GM23338 (cell line): ENCODE measurements around the gene RAB20. TPM values are rescaled to one million over a fixed set of nuclear protein-coding genes. Genes with fewer than 3 reads are reported as not detected.
A peak's percentile ranks its signal among the peaks of the same experiment; 100 is the strongest.

ENCODE experiments used
- ATAC-seq: fragments of 200-7000 bp; cut with Tn5 transposase; 3 replicates; pipeline ENCODE4 v1.9.1; 2020
- DNase-seq: peaks from one replicate; pipeline ENCODE4 v3.0.0-alpha.2; 2015; ENCODE audit warnings: low spot score
- H2AFZ ChIP-seq: fragments of 200-600 bp; sonication (generic); 2 replicates; pipeline ENCODE4 v1.8.0; 2016; ENCODE audit warnings: antibody characterized with exemption, mild to moderate bottlenecking, moderate library complexity
- H3F3A ChIP-seq: fragments of 200-600 bp; sonication (generic); replicated peaks from 2 replicates; pipeline ENCODE4 v1.8.0; 2017; ENCODE audit warnings: antibody characterized with exemption, mixed run types, low read depth
- H3K27ac ChIP-seq: fragments of 200-600 bp; sonication (generic); 2 replicates; pipeline ENCODE4 v1.6.1; 2016; ENCODE audit warnings: low read depth
- H3K27me3 ChIP-seq: fragments of 200-600 bp; sonication (generic); 2 replicates; pipeline ENCODE4 v1.8.0; 2016; ENCODE audit warnings: mild to moderate bottlenecking, mixed run types, moderate library complexity; ENCODE audit not compliant: insufficient read depth
- H3K36me3 ChIP-seq: fragments of 200-600 bp; sonication (generic); 2 replicates; pipeline ENCODE4 v1.8.0; 2016; ENCODE audit warnings: mild to moderate bottlenecking; ENCODE audit not compliant: insufficient read depth
- H3K4me1 ChIP-seq: fragments of 200-600 bp; sonication (generic); 2 replicates; pipeline ENCODE4 v1.8.0; 2016; ENCODE audit warnings: mild to moderate bottlenecking, moderate library complexity; ENCODE audit not compliant: insufficient read depth
- H3K4me2 ChIP-seq: fragments of 200-600 bp; sonication (generic); 2 replicates; pipeline ENCODE4 v1.7.1; 2017; ENCODE audit warnings: mixed run types
- H3K4me3 ChIP-seq: fragments of 200-600 bp; sonication (generic); 2 replicates; pipeline ENCODE4 v1.6.1; 2016; ENCODE audit warnings: mixed run types
- H3K79me2 ChIP-seq: fragments of 200-600 bp; sonication (generic); replicated peaks from 2 replicates; pipeline ENCODE4 v1.8.0; 2017; ENCODE audit warnings: mild to moderate bottlenecking; ENCODE audit not compliant: insufficient read depth
- H3K9me2 ChIP-seq: fragments of 200-600 bp; sonication (generic); 2 replicates; pipeline ENCODE4 v1.8.0; 2017; ENCODE audit not compliant: insufficient read depth
- H4K20me1 ChIP-seq: fragments of 200-600 bp; sonication (generic); replicated peaks from 2 replicates; pipeline ENCODE4 v1.8.0; 2017; ENCODE audit warnings: mild to moderate bottlenecking; ENCODE audit not compliant: insufficient read depth
- H3K27ac Mint-ChIP-seq: 2 replicates; pipeline ENCODE4 v1.8.0; 2020; ENCODE audit warnings: inconsistent platforms, mild to moderate bottlenecking, moderate library complexity, mixed read lengths
- H3K27me3 Mint-ChIP-seq: 3 replicates; pipeline ENCODE4 v1.8.0; 2022; ENCODE audit warnings: low read depth, mild to moderate bottlenecking, moderate library complexity, mixed read lengths, inconsistent platforms; ENCODE audit not compliant: insufficient read depth, poor library complexity
- H3K36me3 Mint-ChIP-seq: 3 replicates; pipeline ENCODE4 v1.8.0; 2021; ENCODE audit warnings: low read depth, mild to moderate bottlenecking, inconsistent platforms, moderate library complexity, mixed read lengths
- H3K4me1 Mint-ChIP-seq: 3 replicates; pipeline ENCODE4 v1.8.0; 2020; ENCODE audit warnings: mild to moderate bottlenecking, inconsistent platforms, mixed read lengths
- H3K4me3 Mint-ChIP-seq: 3 replicates; pipeline ENCODE4 v1.8.0; 2021; ENCODE audit warnings: moderate library complexity, mild to moderate bottlenecking, inconsistent platforms, mixed read lengths
- H3K9me3 Mint-ChIP-seq: 3 replicates; pipeline ENCODE4 v1.8.0; 2020; ENCODE audit warnings: moderate library complexity, mild to moderate bottlenecking, inconsistent platforms, mixed read lengths
- CREB1 ChIP-seq: fragments of 250-450 bp; sonication (Bioruptor Pico); IDR thresholded peaks from 2 replicates; pipeline ENCODE4 v1.5.0; 2020; ENCODE audit warnings: low read depth, mild to moderate bottlenecking, moderate library complexity
- CTCF ChIP-seq, 2 experiments: fragments of 200-600 bp in 1 of 2; sonication (generic) in 1 of 2; conservative IDR thresholded peaks; 2 replicates each; pipeline versions ENCODE4 v1.5.1 to v1.6.1; 2016 to 2017; ENCODE audit warnings: antibody characterized with exemption in 2 of 2, low read depth in 2 of 2, mild to moderate bottlenecking in 2 of 2, moderate library complexity in 1 of 2
- ETS1 ChIP-seq: IDR thresholded peaks from 2 replicates; pipeline ENCODE4 v1.6.1; 2016; ENCODE audit warnings: antibody characterized with exemption
- EZH2phosphoT487 ChIP-seq: fragments of 200-600 bp; sonication (generic); IDR thresholded peaks from one replicate; pipeline ENCODE4 v1.8.1; 2018; ENCODE audit warnings: antibody characterized with exemption; ENCODE audit not compliant: unreplicated experiment
- JUNB ChIP-seq: IDR thresholded peaks from one replicate; pipeline ENCODE4 v1.6.1; 2016; ENCODE audit warnings: antibody characterized with exemption; ENCODE audit not compliant: unreplicated experiment
- NANOG ChIP-seq: IDR thresholded peaks from 2 replicates; pipeline ENCODE4 v1.6.1; 2016; ENCODE audit warnings: antibody characterized with exemption, borderline replicate concordance
- POLR2AphosphoS5 ChIP-seq: IDR thresholded peaks from 2 replicates; pipeline ENCODE4 v1.6.1; 2016; ENCODE audit warnings: antibody characterized with exemption, low read depth
- REST ChIP-seq: IDR thresholded peaks from one replicate; pipeline ENCODE4 v1.6.1; 2018; ENCODE audit warnings: antibody characterized with exemption; ENCODE audit not compliant: unreplicated experiment
- STAT1 ChIP-seq: IDR thresholded peaks from one replicate; pipeline ENCODE4 v1.6.1; 2016; ENCODE audit warnings: antibody characterized with exemption; ENCODE audit not compliant: unreplicated experiment
- ZNF331 ChIP-seq: fragments of 250-450 bp; sonication (Bioruptor Pico); IDR thresholded peaks from 2 replicates; pipeline ENCODE4 v1.5.0; 2020; ENCODE audit warnings: low read depth, mild to moderate bottlenecking, moderate library complexity
- ZNF462 ChIP-seq: fragments of 250-450 bp; sonication (Bioruptor Pico); IDR thresholded peaks from 2 replicates; pipeline ENCODE4 v1.5.0; 2020; ENCODE audit warnings: mild to moderate bottlenecking, moderate library complexity
- polyA plus RNA-seq: library from polyadenylated mRNA; unstranded; fragments of >200 nt; fragmentation: Nextera tagmentation; extraction: Ambion mirVana; gene quantifications from 2 replicates; pipeline ENCODE4 v1.2.1, GENCODE V29; 2016
- total RNA-seq: library from RNA; depleted of rRNA; stranded (reverse); fragments of >200 nt; shearing (Covaris generic); gene quantifications from 2 replicates; pipeline ENCODE4 v1.2.3, GENCODE V29; 2014

The RAB20 gene
- total and polyA plus RNA-seq, 2 experiments from 2014 or later = 12.3 to 26.6 TPM

GRCh38 chr13:110541526-110541920 is 20.0 kb downstream of the RAB20 start (continued):
- no peak for TF ChIP-seq ZNF462 (CRISPR knock-in tag)

GRCh38 chr13:110540871-110541525 is 20.5 kb downstream of the RAB20 start:
- Mint-ChIP-seq H3K27me3 (peaks cover 3% of the 10 kb centered on the region), H3K4me1 (peaks cover 3% of the 10 kb centered on the region; the same call in 1 of the 3 replicates), H3K27ac (no peak overlapping the region), H3K36me3 (peaks cover 15% of the 10 kb centered on the region), H3K9me3 (peaks cover 15% of the 10 kb centered on the region), H3K4me3 (no peak overlapping the region)
- peak; percentile 41 for ATAC-seq
- H3K4me2 ChIP-seq = no peak overlapping the region
- H3K27ac ChIP-seq = peak overlapping the region; percentile 69
- H3K4me3 ChIP-seq = no peak overlapping the region
- no peaks in the 10 kb centered on the region for H3K9me2 ChIP-seq
- H3K79me2 ChIP-seq = peaks cover 55% of the 10 kb centered on the region
- TF ChIP-seq REST (no peak), CTCF (conservative IDR thresholded peaks at IDR 0.05; ENCODE audit: low read depth in 2 of 2) (no peak), STAT1 (no peak), JUNB (no peak), NANOG (no peak), ZNF331 (no peak), POLR2AphosphoS5 (no peak), ETS1 (no peak), CREB1 (no peak), EZH2phosphoT487 (no peak)
- 0 out of 2 replicates have a peak, but pooled peaks cover 6% of the 10 kb centered on the region for H3K36me3 ChIP-seq
- H3K4me1 ChIP-seq = no peaks in the 10 kb centered on the region
- no peaks in the 10 kb centered on the region for H3F3A ChIP-seq
- H2AFZ ChIP-seq = no peak overlapping the region
- no peak for DNase-seq
- H3K27me3 ChIP-seq = no peaks in the 10 kb centered on the region
- peaks cover 8% of the 10 kb centered on the region; the same call in 1 of the 2 replicates for H4K20me1 ChIP-seq
